ENCODE results near the gene COMMD3.

The COMMD3 gene

GRCh38 chr10:22320591-22321155 lies 4.5 kb downstream of the COMMD3 start, which contains the start of gene BMI1:
Gene BMI1, plus strand, starts transcription at chr10:22321099. Its CDS starts 5,351 bp downstream, at chr10:22326450.
- peak in 1 of 2 experiments; percentile 76 for DNase-seq

GRCh38 chr10:22321156-22321923 lies 5.2 kb downstream of the COMMD3 start:
- DNase-seq: peak; percentile 72 to 76

GRCh38 chr10:22321924-22322640 lies 5.9 kb downstream of the COMMD3 start:
- peak; percentile 53 to 62 for DNase-seq

- DNase-seq: no peak
Observed at GRCh38 chr10:22322641-22323160, 6.5 kb downstream of the COMMD3 start.

- no peak for DNase-seq
Observed at GRCh38 chr10:22323538-22324305, 7.5 kb downstream of the COMMD3 start.

- no peak for DNase-seq
Observed at GRCh38 chr10:22324413-22324812, 8.2 kb downstream of the COMMD3 start.

GRCh38 chr10:22324893-22325271 lies 8.7 kb downstream of the COMMD3 start:
- no peak for DNase-seq

- DNase-seq: peak; percentile 64 to 73
Observed at GRCh38 chr10:22325272-22326144, 9.3 kb downstream of the COMMD3 start.

- DNase-seq: no peak
Observed at GRCh38 chr10:22326145-22326702, 10.0 kb downstream of the COMMD3 start.

- no peak for DNase-seq
Observed at GRCh38 chr10:22329150-22329549, 13.0 kb downstream of the COMMD3 start.

GRCh38 chr10:22332116-22332692 lies 16.0 kb downstream of the COMMD3 start:
- no peak for DNase-seq

- no peak for DNase-seq
Observed at GRCh38 chr10:22333167-22333974, 17.2 kb downstream of the COMMD3 start.

- DNase-seq: no peak
Observed at GRCh38 chr10:22333975-22334282, 17.7 kb downstream of the COMMD3 start.

GRCh38 chr10:22334414-22335172 lies 18.4 kb downstream of the COMMD3 start:
- DNase-seq: no peak

- DNase-seq: peak; percentile 71 to 76
Observed at GRCh38 chr10:22335173-22335933, 19.2 kb downstream of the COMMD3 start.

- no peak for DNase-seq
Observed at GRCh38 chr10:22338185-22338900, 22.2 kb downstream of the COMMD3 start.

- DNase-seq: no peak
Observed at GRCh38 chr10:22338931-22339330, 22.7 kb downstream of the COMMD3 start.

GRCh38 chr10:22339761-22340328 lies 23.7 kb downstream of the COMMD3 start:
- no peak for DNase-seq

Measured in activated T-cell treated with anti-CD3 and anti-CD28 coated beads, Interleukin-2, amount 50 U/mL, for 48 hours (primary cell).